B cell (primary cell): ENCODE measurements around the gene BST1.

Experiments
- CTCF ChIP-seq: fragments of 200-600 bp; IDR thresholded peaks from one replicate; pipeline ENCODE4 v1.8.0; 2022; ENCODE audit warnings: antibody characterized with exemption, mild to moderate bottlenecking
- EZH2 ChIP-seq: IDR thresholded peaks from 2 replicates; pipeline ENCODE4 v1.6.1; 2012; ENCODE audit warnings: borderline replicate concordance, low read depth, mild to moderate bottlenecking, moderate library complexity, low read length; ENCODE audit not compliant: insufficient read depth, poor library complexity, severe bottlenecking

GRCh38 chr4:15691346-15692135 lies 11.3 kb upstream of the BST1 start:
- TF ChIP-seq CTCF = no peak
- TF ChIP-seq EZH2 = no peak
